Neural cell (in vitro differentiated cells): ENCODE measurements around the gene SCD.

Experiments used
- CTCF ChIP-seq: fragments of 450-650 bp; IDR thresholded peaks from 2 replicates; pipeline ENCODE4 v1.5.1; 2014; ENCODE audit warnings: antibody characterized with exemption, mild to moderate bottlenecking, moderate library complexity; ENCODE audit not compliant: poor library complexity, severe bottlenecking
- EP300 ChIP-seq: fragments of 450-650 bp; conservative IDR thresholded peaks from 2 replicates; pipeline ENCODE4 v1.6.1; 2014; ENCODE audit warnings: antibody characterized with exemption, mild to moderate bottlenecking, moderate library complexity; ENCODE audit not compliant: poor library complexity, severe bottlenecking
- EZH2 ChIP-seq: fragments of 200-600, 300-800 bp; shearing (Covaris generic), sonication (generic); IDR thresholded peaks from 2 replicates; pipeline ENCODE4 v1.6.1; 2014; ENCODE audit warnings: antibody characterized with exemption, low read length, borderline replicate concordance, mild to moderate bottlenecking; ENCODE audit not compliant: insufficient read depth, poor library complexity, severe bottlenecking
- POLR2AphosphoS5 ChIP-seq: IDR thresholded peaks from 2 replicates; pipeline ENCODE4 v1.6.1; 2012
- RAD21 ChIP-seq: fragments of 450-650 bp; conservative IDR thresholded peaks from 2 replicates; pipeline ENCODE4 v1.6.1; 2014; ENCODE audit warnings: antibody characterized with exemption, mild to moderate bottlenecking, moderate library complexity
- TAF1 ChIP-seq: IDR thresholded peaks from 2 replicates; pipeline ENCODE4 v1.6.1; 2012; ENCODE audit warnings: low read depth

DNA sequence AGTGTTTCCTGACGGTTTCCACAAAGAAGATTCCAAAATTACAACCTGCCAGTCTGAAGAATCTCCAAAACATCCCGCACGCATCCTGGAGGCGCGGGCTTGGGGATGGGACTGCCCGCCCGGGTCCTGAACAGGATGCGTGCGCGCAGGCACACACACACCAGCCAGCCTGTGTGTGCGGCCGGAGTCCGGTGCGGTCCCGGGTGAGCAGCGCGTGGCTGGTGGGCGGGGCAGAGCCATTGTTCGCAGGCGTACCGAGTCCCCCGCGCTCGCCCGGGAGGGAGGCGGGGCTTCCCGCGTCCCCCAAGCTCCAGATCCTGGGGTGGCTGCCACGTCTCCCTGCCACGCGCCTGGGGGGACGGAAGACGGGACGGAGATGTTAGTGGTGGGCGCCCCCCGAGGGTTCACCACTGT lies 675 bp upstream of the SCD start:
- TF ChIP-seq EP300: peak; percentile 17
- peak; percentile 80 for TF ChIP-seq POLR2AphosphoS5
- TF ChIP-seq CTCF: no peak
- no peak for TF ChIP-seq EZH2
- no peak for TF ChIP-seq RAD21
- peak; percentile 67 for TF ChIP-seq TAF1
